HG03469 (cell line): ENCODE measurements around the gene OBSCN.
"Not testable (repeated sequence)": the region's sequence is repeated elsewhere in the genome, so short reads cannot be mapped to it uniquely, and the experiment has no call there.

Experiments used
- ATAC-seq: cut with Tn5 transposase; IDR thresholded peaks from one replicate; pipeline ENCODE4 v1.9.1; 2021; ENCODE audit warnings: mild to moderate bottlenecking, moderate library complexity, moderate number of reproducible peaks; ENCODE audit not compliant: unreplicated experiment

Gene OBSCN

DNA sequence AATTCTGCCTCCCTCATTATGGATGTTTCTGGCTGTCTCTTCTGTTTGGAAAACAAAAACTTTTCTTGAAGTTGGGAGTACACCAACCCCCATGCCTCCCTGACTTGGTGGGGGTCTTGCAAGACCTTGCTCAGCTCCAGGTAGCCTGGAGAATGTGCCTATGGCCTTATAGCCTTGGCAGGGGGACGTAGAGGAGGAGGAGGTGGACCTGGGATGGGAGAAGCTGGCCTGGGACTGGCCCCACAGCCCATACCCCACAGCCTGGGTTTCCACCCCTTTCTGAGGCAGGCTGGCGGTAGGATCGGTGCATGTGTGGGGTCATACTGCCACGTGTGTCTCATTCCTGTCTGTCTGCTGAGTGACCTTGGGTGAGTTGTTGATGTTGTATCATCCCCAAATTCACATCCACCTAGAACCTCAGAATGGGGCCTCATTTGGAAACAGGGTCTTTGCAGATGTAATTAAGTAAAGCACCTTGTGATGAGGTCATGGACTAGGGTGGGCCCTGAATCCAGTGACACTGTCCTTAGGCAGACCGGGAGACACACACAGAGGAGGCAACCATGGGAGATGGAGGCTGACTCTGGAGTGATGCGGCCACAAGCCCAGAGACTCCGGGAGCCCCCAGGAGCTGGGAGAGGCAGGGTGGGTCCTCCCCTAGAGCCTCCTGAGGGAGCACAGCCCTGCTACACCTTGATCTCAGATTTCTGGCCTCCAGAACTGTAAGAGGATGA, 18.5 kb downstream of the OBSCN start:
- no peak for ATAC-seq

DNA sequence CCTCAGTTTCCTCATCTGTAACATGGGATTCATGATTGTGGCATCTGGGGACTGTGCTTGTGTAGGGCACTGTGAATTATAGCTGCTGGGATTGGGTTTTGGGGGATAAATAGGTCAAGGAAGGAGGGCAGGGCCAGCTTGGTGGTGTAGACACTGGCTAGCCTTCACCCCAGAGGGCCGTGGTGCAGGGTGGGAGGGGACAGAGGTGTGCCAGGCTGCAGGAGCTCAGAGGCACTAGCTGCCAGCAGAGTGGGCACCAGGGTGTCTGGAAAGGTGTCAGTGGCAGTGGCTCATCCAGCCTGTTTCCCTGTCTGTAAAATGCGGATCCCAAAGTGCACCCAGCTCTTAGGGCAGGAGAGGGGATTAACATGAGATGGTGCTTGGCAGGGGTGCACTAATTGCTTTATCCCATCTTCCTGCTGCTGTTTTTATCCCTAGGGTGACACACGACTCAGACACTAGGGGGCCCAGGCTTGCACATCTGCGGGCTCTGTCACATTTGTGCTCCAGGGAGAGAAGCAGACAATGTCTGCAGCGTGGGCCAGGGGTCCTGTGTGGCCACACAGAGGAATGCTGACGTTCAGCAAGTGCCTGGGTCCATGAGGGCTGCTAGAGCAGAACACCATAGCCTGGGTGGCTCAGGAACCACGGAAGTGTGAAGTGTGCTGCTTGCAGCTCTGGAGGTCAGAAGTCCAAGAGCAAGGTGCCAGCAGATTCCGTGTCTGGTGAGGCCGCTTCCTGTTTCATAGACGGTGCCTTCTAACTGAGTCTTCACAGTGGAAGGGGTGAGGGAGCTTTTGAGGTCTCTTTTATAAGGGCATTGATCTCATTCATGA, 19.3 kb downstream of the OBSCN start:
- no peak for ATAC-seq

DNA sequence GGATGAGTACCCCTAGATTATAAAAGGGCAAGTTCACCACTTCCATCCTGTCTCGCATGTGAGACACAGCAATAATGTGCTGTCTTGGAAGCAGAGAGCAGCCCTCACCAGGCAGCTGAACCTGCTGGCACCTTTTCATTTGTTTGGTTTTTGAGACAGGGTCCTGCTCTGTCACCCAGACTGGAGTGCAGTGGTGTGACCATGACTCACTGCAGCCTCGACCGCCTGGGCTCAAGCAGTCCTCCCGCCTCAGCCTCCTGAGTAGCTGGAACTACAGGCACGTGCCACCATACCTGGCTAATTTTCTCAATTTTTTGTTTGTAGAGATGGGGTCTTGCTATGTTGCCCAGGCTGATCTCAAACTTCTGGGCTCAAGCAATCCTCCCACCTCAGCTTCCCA, 20.3 kb downstream of the OBSCN start:
- ATAC-seq, result not testable (repeated sequence)

DNA sequence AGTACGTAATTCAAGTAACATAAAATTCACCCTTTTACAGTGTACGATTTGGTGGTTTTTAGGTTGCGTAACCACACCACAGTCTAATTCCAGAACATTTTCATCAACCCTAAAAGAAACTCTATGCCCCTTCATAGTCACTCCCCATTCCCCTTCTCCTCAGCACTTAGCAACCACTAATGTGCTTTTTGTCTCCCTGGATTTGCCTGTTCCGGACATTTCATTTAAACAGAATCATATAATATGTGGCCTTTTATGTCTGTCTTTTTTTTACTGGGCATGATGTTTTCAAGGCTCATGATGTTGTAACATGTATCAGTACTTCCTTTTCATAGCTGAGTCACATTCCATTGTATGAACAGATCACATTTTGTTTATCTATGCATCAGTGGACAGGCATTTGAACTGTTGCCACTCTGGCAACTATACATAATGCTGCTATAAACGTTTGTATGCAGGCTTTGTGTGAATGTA, 20.8 kb downstream of the OBSCN start:
- no peak for ATAC-seq

DNA sequence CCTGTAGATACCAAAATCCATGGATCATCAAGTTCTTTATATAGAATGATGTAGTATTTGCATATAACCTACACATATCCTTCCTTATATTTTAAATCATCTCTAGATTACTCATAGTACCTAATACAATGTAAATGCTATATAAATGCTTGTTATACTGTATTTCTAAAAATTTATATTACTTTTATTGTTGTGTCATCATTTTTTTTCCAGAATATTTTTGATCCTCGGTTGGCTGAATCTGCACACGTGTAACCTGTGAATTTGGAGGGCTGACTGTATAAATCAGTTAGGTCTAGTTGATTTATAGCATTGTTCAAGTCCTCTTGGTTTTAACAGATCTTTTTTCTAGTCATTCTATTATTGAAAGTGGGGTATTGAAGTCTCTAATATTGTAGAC, 23.3 kb downstream of the OBSCN start:
- ATAC-seq, result no peak

DNA sequence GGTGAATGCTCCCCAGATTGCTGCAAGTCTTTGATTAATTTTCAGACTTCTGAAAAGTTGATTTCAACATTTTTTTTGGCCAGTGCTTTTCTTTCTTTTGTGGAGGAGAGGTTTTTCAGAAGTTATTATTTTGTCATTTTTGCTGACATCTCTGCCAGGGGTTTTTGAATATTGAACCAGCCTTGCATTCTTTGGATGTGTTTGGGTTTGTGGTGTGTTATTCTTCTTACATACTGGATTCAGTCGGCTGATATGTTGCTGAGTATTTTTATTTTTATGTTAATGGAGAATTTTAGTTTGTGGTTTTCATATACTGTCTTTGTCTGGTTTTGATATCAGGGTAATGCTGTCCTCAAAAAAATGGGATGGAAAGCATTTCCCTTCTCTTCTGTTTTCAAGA, 25.3 kb downstream of the OBSCN start:
- ATAC-seq, result no peak

DNA sequence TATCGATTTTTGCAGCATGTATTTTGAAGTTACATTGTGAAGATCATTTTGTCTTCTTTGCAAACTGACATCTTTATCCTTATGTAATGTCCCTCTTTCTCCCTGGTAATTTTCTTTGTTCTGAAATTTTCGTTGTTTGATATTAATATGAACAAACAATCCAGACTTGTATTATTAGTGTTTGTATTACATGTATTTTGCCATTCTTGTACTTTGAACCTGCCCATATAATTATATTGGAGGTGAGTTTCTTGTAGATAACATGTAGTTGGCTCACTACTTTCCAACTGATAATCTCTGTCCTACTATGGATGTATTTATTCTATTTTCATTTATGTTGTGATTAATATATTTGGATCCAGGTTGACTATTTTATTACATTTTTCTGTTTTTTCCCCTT, 27.1 kb downstream of the OBSCN start:
- ATAC-seq, result no peak

DNA sequence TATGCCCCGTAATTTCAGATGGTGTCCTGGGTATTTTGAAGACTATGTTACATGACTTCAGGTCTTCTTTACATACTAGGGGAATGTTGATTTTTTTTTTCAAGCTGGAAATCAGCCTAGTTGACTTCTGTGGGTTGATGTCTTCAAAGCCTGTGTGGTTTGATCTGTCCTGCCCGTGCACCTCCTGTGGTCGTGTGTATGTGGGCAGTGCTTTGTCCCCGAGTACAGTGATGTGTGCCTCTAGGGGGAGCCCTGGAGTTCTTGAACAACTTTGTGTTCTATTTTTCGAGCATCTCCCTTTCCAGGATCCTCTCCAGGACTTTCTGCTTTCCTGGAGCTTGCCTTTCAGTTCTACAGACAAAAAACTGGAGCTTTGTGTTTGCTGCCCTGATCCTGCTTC, 28.9 kb downstream of the OBSCN start:
- no peak for ATAC-seq

DNA sequence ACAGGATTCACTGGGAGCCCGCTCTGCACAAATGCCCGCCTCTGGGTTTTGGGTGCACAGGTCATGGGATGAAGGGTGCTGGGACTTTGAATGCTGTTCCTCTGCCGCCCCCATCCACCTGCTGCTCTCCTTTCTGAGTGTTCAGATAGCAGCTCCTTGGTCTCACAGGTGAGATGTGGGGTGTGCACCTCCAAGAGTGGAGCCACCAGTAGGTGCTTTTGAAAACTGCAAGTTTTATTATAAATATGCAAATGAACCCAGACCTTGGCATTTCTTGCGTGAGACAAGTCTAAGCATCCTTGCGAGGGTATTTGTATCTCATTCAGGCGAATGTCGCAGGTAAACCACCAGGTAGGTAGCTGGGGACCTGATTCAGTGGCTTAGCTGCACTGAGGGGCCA, 30.2 kb downstream of the OBSCN start:
- no peak for ATAC-seq

DNA sequence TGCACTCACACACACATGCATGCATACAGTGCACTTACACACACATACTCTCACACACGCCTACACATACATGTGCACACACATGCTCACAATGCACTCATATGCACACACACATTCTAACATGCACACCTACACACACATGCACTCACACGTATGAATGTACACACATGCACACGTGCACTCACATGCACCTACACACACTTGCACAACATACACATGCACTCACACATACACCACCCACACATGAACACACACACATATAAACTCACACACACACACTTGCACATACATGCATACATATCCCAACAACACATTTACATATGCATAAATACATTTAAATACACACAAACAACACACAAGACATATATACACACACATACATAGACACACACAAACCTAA, 30.6 kb downstream of the OBSCN start:
- ATAC-seq, result no peak

DNA sequence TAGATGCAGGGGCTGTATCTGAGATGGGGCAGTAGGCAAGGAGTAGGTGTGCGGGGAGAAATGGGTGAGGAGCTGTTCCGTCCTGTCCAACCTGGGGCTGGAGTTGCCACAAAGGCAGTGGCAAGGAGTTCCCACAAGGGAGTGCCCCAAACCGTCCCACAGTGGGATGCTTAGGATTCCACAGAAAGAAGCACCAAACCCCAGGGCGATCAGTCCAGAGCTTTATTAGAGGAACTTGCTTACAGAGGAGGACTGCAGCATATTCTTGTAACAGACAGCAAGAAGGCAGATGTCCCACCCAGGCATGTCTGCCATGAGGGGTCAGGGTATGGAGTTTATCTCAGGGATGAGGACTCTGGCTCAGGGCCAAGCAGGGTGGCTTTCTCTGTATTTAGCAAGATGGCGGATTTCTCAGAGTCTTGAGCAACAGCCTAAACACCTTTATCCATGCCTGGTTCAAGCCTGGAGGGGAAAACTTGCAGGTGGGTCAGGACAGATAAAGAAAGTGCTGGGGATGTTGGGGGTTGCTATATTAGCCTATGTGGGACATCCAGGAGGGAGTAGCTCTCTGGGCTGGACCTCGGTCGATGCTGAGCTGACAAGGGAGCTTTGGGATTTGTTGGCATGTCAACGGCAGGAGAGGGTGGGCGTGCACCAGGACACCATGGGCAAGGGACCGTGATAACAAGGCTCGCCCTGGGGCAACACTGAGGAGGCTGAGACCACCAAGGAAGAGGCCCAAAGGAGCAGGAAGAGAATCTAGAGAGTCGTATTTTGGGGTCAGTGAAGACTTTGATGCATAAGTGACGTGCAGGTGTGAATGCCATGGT, 32.8 kb downstream of the OBSCN start:
- no peak for ATAC-seq

DNA sequence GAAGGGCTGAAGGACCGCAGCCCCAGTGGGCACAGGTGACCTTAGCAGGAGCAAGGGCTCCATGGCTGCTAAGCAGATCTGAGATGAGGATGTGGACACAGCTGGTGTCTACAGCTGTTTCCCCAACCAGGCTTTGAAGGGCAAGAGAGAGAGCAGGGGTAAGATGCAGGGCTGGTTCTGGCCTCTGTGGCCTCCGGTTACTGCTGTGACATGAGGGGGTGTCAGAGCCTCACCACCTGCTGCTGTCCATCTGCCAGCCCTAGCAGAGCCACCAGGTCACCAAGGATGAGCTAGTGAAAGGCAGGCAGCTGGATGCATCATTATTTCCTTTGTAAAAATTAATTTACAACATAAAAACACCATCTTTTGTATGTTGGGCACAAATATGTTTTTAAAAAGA, 33.4 kb downstream of the OBSCN start:
- no peak for ATAC-seq

DNA sequence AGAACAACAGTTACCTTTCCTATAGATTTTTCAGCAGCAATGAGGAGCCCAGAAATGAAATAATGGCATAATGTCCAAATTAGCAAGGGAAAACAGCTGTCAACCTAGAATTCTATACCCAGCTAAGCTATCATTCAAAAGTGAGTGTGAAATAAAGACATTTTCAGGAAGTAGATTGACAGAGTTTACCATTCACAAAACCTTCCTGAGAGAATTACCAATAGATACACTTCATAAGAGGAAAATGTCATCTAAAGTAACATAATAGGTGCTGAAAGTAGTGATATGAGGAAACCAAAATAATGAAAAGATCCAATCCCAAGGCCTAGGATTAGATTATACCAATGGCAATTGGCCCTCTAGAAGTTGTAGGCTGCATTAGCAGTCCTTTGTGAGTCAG, 34.6 kb downstream of the OBSCN start:
- no peak for ATAC-seq

DNA sequence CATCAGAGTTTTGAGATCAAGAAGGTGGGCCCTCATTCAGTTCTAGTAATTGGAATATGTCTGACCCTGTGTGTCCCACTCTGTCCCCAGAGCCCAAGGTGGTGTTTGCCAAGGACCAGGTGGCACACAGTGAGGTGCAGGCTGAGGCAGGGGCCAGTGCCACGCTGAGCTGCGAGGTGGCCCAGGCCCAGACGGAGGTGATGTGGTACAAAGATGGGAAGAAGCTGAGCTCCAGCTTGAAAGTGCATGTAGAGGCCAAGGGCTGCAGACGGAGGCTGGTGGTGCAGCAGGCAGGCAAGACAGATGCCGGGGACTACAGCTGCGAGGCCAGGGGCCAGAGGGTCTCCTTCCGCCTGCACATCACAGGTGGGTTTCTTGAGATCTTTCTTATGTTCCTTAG, 35.2 kb downstream of the OBSCN start:
- ATAC-seq, result no peak

DNA sequence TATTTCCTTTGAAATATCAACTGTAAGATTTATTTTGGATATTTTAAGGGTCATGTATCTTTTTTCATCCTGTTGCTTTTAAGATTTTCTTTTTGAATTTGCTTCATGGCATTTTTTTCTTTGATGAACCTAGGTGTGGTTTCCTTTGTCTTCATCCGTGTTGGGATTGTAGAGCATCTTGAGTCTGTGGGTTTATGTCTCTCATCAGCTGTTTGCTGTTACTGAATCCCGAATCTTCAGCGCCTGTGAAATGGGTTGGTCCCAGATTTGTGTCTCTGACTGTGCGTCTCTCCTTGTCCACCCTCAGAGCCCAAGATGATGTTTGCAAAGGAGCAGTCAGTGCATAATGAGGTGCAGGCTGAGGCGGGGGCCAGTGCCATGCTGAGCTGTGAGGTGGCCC, 36.1 kb downstream of the OBSCN start:
- ATAC-seq, result not testable (repeated sequence)

DNA sequence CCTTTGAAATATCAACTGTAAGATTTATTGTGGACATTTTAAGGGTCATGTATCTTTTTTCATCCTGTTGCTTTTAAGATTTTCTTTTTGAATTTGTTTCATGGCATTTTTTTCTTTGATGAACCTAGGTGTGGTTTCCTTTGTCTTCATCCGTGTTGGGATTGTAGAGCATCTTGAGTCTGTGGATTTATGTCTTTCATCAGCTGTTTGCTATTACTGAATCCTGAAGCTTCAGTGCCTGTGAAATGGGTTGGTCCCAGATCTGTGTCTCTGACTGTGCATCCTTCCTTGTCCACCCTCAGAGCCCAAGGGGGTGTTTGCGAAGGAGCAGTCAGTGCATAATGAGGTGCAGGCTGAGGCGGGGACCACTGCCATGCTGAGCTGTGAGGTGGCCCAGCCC, 37.3 kb downstream of the OBSCN start:
- ATAC-seq, result no peak

DNA sequence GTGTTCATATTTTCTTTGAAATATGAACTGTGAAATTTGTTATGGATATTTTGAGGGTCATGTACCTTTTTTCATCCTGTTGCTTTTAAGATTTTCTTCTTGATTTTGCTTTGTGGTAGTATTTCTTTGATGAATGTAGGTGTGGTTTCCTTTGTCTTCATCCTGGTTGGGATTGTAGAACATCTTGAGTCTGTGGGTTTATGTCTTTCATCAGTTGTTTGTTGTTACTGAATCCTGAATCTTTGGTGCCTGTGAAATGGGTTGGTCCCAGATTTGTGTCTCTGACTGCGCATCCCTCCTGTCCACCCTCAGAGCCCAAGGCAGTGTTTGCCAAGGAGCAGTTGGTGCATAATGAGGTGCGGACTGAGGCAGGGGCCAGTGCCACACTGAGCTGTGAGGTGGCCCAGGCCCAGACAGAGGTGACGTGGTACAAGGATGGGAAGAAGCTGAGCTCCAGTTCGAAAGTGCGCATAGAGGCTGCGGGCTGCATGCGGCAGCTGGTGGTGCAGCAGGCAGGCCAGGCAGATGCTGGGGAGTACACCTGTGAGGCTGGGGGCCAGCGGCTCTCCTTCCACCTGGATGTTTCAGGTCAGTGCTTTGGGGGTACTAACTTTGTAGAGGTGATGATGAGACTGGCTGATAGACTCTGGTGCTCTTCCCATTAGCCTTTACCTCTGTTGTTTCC, 38.5 kb downstream of the OBSCN start:
- no peak for ATAC-seq

DNA sequence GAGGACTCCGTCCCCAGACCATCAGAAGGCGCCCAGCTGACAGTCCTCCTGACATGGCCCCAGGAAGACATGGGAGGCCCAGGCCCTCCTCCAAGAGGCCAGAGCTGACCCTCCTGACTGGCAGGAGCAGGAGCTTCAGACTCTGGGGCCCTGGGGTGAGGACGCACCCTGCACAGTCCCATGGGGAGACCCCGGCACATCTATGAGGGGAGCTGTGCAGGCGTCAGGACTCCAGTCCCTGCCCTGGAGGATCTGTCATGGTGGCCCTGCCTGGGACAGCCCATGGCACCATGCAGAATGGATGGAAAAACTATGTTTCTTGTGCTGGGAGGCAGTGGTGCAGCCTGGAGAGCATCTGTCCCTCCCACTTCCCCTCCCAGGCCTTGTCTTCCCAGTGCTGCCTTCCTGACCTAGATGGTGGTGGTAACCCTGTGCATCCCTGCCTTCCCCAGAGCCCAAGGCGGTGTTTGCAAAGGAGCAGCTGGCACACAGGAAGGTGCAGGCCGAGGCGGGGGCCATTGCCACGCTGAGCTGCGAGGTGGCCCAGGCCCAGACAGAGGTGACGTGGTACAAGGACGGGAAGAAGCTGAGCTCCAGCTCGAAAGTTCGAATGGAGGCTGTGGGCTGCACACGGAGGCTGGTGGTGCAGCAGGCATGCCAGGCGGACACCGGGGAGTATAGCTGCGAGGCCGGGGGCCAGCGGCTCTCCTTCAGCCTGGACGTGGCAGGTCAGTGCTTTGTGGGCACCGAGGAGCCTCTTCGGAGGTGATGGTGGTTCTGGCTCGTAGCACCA, 41.9 kb downstream of the OBSCN start:
- no peak for ATAC-seq

DNA sequence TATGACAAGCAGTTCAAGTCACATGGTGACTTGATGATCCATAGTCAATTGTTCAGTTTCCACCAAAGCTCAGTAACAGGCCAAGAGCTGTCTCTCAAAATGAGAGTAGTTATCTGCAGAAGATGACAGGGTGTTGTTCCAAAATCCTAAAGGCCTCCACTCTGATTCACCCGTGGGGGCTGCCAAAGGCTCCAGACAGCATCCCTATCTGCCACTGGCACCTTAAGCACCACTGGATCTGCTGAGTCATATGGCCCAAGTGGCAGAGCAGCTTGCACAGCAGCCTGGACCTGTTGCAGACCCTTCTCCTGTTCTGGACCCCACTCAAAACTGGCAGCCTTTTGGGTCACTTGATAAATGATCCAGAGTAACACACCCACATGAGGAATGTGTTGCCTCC, 44.6 kb downstream of the OBSCN start:
- not testable (repeated sequence) for ATAC-seq
